ENCODE measurements around the gene FRS3. TPM values are rescaled to one million over a fixed set of nuclear protein-coding genes. Genes with fewer than 3 reads are reported as not detected.

The FRS3 gene
- total and polyA plus RNA-seq, 2 of the 8 experiments (the other 6 are each of a cell fraction or from before 2014, with no cell fraction given) = 3.4 to 4.4 TPM

- TF ChIP-seq MAX (IDR thresholded peaks at IDR 0.05) = peak; percentile 50; the same call in 1 of the 2 replicates
- peak; percentile 88 for TF ChIP-seq ATF3 (IDR thresholded peaks at IDR 0.05; ENCODE audit: insufficient read depth, low read depth, low read length)
- peak; percentile 98 for TF ChIP-seq TAF1 (IDR thresholded peaks at IDR 0.05; ENCODE audit: low read depth, low read length)
- peak; percentile 68 for TF ChIP-seq SAP30 (IDR thresholded peaks at IDR 0.05; ENCODE audit: insufficient read depth, insufficient replicate concordance, low read length)
- TF ChIP-seq RBBP5 (IDR thresholded peaks at IDR 0.05; ENCODE audit: borderline replicate concordance, low read depth, low read length) = no peak; the same call in 1 of the 2 replicates
- TF ChIP-seq YY1 (IDR thresholded peaks at IDR 0.05; ENCODE audit: low read depth, low read length) = peak; percentile 95
- TF ChIP-seq POLR2A (IDR thresholded peaks at IDR 0.05; ENCODE audit: control extremely low read depth in 1 of 2, low read depth in 2 of 2, low read length in 2 of 2) = peak; percentile 90 to 97
- peak; percentile 58; the same call in 1 of the 2 replicates for TF ChIP-seq SP1 (IDR thresholded peaks at IDR 0.05; ENCODE audit: low read depth, low read length)
- TF ChIP-seq KDM5A (IDR thresholded peaks at IDR 0.05; ENCODE audit: low read length) = peak; percentile 97
- no peak for TF ChIP-seq E2F6 (IDR thresholded peaks at IDR 0.05)
- peak; percentile 79 to 91 for TF ChIP-seq SIN3A (conservative IDR thresholded peaks at IDR 0.05 in 1 of 2, IDR thresholded peaks at IDR 0.05 in 1 of 2; ENCODE audit: low read depth in 1 of 2, low read length in 2 of 2)
- peak; percentile 98 for TF ChIP-seq TAF7 (optimal IDR thresholded peaks at IDR 0.05; ENCODE audit: borderline replicate concordance, low read depth, low read length)
- peak; percentile 94 for TF ChIP-seq PHF8 (conservative IDR thresholded peaks at IDR 0.05; ENCODE audit: low read depth, low read length)
- peak; percentile 1 to 15; a peak in 2 of 4 replicates for TF ChIP-seq RAD21 (IDR thresholded peaks at IDR 0.05 in 1 of 2, conservative IDR thresholded peaks at IDR 0.05 in 1 of 2; ENCODE audit: low read depth in 2 of 2, low read length in 2 of 2)
- peak; percentile 49 for TF ChIP-seq ASH2L (IDR thresholded peaks at IDR 0.05; ENCODE audit: low read length)
- 0 out of 2 replicates have a peak, but pooled peaks have one; percentile 2 for TF ChIP-seq USF2 (IDR thresholded peaks at IDR 0.05; ENCODE audit: low read length)
- TF ChIP-seq SP4 (IDR thresholded peaks at IDR 0.05; ENCODE audit: low read length) = 0 out of 2 replicates have a peak, but pooled peaks have one; percentile 10
- peak; percentile 93 for TF ChIP-seq POLR2AphosphoS5 (IDR thresholded peaks at IDR 0.05; ENCODE audit: low read depth, low read length)
These were observed 7.7 kb upstream of the FRS3 start, which contains the start of gene TOMM6 (continued) for GRCh38 chr6:41787219-41787917.
